22Rv1 (cell line): ENCODE results near the gene ZNF577.

Source experiments
- ZFX ChIP-seq: fragments of 450-650 bp; IDR thresholded peaks from 2 replicates; pipeline ENCODE4 v1.6.1; 2017; ENCODE audit warnings: antibody characterized with exemption, borderline replicate concordance
- TF ChIP-seq, protein P1 (sequence below): fragments of 450-650 bp; IDR thresholded peaks from 2 replicates; pipeline ENCODE4 v1.5.1; 2017; ENCODE audit warnings: mild to moderate bottlenecking

DNA sequence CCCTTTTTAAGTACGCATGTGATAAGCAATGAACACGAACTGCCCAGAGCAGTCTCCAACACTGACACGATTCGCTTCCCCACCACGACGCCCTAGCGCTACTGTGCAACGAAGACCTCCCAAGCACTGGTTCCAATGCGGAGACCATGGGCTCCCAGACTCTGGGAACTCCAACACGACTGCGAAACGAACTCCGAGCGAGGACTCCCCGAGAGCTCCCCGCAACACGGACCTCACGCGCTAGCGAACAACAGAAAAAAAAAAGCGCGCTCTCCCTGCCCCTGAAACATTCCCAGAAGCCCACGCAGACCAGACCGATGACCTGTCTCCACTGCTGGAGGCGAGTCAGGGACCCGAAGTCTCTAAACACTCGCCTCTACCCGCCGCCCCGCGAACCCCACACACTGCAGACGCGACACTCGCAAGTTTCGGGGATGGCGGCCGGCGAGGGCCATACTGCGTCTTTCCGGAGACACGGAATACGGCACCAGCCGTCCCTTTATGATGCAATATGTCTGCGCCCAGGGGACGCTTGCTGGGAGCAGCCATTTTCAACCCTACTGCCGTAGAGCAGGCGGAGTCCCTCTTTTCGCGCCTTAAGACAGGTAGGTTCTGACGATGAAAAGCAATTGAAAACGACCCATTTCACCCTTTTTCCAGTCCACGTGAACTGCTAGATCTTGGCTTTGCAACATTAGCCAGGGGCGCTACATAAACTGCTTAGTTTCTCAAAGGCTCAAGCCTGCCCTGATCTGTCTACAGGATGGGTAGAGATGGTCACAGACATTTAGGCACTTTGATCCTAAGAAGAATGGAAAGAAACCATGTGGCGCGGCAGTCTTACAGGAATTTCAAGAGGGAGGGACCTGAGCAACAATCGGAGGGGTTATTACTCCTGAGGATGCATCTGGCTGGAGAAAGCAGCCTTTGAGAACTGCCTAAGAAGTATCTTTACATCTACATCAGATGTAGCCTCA lies at the start of gene ZNF577:
- TF ChIP-seq, protein P1, sequence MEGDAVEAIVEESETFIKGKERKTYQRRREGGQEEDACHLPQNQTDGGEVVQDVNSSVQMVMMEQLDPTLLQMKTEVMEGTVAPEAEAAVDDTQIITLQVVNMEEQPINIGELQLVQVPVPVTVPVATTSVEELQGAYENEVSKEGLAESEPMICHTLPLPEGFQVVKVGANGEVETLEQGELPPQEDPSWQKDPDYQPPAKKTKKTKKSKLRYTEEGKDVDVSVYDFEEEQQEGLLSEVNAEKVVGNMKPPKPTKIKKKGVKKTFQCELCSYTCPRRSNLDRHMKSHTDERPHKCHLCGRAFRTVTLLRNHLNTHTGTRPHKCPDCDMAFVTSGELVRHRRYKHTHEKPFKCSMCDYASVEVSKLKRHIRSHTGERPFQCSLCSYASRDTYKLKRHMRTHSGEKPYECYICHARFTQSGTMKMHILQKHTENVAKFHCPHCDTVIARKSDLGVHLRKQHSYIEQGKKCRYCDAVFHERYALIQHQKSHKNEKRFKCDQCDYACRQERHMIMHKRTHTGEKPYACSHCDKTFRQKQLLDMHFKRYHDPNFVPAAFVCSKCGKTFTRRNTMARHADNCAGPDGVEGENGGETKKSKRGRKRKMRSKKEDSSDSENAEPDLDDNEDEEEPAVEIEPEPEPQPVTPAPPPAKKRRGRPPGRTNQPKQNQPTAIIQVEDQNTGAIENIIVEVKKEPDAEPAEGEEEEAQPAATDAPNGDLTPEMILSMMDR = no peak
- no peak for TF ChIP-seq ZFX
